GM21825 (cell line): ENCODE measurements around the gene TEX264.
"Not testable (repeated sequence)": the region's sequence is repeated elsewhere in the genome, so short reads cannot be mapped to it uniquely, and the experiment has no call there.

ENCODE experiments used
- ATAC-seq: cut with Tn5 transposase; IDR thresholded peaks from one replicate; pipeline ENCODE4 v1.9.1; 2021; ENCODE audit warnings: mild to moderate bottlenecking, moderate library complexity; ENCODE audit not compliant: unreplicated experiment

Gene TEX264

DNA sequence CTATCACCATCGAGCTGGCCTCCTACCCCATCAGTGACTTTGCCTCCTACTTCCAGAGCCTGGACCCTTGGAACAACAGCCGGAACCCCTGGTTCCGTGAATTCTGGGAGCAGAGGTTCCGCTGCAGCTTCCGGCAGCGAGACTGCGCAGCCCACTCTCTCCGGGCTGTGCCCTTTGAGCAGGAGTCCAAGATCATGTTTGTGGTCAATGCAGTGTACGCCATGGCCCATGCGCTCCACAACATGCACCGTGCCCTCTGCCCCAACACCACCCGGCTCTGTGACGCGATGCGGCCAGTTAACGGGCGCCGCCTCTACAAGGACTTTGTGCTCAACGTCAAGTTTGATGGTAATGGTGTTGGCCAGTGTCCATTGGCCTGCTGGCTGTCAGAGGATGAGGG lies 41.9 kb downstream of the TEX264 start:
- no peak for ATAC-seq

DNA sequence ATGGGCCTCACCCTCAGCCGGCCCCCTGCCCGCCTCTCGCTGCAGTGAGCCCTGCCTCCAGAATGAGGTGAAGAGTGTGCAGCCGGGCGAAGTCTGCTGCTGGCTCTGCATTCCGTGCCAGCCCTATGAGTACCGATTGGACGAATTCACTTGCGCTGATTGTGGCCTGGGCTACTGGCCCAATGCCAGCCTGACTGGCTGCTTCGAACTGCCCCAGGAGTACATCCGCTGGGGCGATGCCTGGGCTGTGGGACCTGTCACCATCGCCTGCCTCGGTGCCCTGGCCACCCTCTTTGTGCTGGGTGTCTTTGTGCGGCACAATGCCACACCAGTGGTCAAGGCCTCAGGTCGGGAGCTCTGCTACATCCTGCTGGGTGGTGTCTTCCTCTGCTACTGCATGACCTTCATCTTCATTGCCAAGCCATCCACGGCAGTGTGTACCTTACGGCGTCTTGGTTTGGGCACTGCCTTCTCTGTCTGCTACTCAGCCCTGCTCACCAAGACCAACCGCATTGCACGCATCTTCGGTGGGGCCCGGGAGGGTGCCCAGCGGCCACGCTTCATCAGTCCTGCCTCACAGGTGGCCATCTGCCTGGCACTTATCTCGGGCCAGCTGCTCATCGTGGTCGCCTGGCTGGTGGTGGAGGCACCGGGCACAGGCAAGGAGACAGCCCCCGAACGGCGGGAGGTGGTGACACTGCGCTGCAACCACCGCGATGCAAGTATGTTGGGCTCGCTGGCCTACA lies 44.4 kb downstream of the TEX264 start:
- ATAC-seq = no peak

DNA sequence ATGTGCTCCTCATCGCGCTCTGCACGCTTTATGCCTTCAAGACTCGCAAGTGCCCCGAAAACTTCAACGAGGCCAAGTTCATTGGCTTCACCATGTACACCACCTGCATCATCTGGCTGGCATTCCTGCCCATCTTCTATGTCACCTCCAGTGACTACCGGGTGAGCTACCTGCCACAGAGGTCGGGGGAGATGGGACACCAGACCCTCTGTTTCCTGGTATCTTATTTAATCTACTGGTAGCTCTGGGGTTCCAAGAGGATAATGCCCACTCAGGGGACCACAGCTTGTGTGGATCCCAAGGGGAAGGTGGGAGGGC lies 44.9 kb downstream of the TEX264 start:
- no peak for ATAC-seq

DNA sequence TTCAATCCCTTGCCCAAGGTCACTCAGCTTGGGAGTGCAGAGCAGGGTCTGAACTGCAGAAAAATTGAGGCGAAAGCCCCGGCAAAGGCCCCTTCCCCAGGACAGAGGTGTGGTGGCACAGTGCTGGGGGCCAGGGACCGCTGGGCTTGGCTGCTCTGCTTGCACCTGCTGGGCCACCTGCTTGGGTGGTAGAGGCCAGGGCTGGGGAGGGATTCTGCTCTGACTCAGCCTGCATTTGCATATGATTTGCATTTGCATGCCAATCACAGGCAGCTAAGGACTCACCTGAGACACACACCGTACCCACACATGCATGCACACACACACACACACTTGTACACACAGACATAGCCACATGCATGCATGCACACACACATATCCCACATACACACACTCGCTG lies 45.8 kb downstream of the TEX264 start:
- ATAC-seq = no peak

DNA sequence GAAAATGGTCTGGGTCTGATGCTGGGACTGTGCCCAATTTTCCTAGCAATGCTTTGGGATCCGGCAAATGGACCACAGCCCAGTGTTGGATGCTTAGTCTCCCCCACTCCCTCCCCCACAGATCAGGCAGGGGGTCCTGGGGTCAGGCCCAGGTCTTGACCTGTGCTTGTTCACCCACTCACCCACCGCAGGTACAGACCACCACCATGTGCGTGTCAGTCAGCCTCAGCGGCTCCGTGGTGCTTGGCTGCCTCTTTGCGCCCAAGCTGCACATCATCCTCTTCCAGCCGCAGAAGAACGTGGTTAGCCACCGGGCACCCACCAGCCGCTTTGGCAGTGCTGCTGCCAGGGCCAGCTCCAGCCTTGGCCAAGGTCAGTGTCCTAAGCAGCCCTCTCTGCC lies 46.4 kb downstream of the TEX264 start:
- ATAC-seq = no peak

DNA sequence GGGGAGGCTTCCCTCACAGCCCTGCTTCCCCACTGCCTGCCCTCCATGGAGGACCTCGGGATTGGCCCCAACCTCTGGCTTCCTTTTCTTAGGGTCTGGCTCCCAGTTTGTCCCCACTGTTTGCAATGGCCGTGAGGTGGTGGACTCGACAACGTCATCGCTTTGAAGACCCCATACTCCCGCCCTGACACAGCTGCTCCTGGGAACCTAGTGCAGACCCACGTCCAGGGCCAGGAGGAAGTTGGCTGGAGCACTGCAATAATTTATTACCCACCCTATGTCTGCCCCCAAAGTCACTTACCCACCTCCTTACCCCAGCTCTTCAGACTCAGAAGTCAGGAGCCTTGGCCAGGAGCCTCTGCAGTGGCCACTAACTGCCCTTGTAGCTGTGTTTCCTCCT lies 46.9 kb downstream of the TEX264 start:
- no peak for ATAC-seq

DNA sequence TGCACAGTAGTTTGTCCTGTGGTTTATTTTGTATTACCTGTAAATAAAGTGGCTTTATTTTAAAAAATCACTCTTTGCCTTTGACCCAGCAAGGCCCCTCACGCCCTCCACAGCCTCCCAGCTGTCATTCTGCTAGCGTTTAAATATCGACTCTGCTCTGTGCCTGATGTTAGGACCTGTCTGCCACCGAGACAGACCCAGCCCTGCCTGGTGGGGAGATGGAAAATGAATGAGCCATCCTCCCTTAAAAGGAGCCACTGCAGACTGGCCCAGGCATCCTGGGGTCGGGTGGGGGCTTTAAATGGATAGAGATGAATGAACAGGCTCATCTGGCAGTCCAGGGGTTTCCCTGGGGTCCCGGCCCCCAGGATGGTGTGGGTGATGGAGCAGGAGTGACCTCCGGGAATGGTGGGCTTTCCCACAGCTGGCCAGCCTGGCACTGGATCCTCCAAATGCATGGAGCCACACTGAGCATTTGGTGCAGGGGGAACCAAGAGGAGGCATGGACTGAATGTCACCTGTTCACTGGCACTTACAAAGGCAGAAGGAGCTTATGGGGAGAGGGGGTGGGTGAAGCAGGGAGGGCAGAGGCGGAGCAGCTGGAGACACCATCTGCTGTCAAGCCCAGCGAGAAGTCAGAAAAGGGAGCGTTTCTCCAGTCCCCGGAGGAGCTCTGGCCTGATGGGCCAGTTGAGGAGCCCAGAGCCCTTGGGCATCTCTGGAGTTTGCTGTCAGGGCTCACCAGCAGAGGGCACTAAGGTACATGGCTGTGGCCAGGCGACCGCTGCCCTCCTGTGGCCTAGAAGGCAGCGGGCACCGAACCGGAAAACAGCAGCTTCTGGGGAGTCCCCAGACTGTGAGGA lies 47.7 kb downstream of the TEX264 start:
- ATAC-seq = peak; percentile 80

DNA sequence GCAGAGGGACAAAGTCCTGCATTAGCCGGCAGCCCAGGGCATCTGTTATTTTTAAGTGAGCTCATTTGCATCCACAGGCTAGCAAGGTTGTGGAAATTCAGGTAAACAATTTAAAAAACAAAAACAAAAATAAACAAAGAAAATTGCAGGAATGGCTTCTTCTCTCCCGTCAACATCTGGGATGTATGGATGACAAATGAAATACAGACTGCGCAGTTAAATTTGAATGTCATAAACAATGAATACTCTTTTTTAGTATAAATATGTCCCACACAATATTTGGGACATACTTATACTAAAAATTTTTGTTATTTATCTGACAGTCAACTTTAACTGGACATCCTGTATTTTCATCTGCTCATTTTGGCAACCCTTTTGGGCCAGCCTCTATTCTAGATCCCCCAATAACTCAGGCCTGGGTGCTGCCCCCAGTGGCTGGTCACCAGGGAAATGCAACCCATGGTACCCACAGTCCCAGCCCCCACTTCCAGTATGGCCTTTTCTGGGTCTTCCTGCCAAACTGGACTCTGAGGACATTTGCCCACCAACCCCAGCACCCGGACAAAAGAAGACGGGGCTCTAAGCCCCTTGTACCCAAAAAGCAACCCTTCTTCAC lies 48.5 kb downstream of the TEX264 start:
- no peak for ATAC-seq

DNA sequence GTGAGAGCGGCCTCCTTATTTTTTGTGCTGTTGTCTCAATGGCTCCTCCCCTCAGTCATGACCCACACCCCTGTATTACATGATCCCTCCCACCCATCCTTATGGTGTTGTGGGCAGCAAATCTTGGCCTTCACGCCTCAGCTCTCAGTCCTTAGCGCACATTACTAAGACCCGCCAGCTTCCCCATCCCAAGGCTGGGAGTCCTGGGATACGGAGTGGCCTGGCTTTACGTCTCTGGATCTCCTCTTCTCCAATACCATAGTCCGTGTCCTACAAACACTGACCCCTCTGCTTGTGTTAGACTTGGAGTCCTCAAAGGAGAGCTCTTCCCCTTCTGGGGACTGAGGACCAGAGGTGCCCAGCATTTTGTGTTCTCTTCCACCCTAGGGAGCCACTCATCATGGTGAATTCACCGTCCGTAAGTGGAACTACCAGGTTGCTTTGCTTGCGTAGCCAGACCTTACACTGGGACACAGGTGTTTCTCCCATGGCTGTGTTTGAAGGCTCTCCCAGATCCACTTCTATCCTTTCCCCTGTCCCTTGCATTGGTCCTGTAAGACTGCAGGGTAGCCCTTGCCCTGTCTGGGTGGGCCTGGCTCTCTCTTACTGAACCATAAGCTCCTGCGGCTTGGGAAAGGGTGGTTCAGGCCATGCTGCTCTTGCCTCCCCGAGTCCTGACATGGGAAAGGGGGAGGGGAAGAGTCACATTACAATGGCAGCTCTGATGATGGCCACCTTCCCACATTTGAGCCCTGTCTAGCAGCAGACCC lies 49.4 kb downstream of the TEX264 start:
- no peak for ATAC-seq

DNA sequence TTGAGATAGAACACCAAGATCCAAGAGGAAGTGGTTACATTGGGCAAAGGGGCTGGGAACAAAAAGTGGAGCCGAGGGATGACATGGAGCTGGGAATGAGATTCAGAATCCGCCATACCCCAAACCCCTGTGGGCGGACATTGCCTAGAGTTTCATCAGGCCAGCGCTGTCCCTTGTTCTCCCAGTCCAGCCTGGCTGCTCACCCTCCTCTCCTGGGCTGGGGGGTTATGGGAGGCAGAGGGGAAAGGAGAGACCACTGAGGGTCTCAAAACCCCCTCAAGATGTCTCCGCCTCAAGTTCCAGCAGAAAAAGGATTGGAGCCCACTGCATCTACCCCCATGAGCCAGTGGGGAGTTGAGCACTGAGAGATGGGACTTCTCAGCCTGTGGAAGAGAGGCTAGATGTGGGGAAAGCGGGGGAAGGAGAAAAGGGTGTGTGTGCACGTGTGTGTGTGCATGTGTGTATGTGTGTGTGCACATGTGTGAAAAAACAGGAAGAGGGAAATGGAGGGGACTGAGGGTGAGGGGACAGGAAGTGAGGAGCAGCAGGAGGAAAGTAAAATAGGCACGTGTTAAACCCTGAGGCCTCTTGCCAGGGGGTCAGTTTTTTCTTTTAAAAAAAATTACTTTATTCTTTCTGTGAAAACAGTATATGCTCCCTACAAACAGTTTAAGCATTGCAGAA lies 50.2 kb downstream of the TEX264 start:
- no peak for ATAC-seq

DNA sequence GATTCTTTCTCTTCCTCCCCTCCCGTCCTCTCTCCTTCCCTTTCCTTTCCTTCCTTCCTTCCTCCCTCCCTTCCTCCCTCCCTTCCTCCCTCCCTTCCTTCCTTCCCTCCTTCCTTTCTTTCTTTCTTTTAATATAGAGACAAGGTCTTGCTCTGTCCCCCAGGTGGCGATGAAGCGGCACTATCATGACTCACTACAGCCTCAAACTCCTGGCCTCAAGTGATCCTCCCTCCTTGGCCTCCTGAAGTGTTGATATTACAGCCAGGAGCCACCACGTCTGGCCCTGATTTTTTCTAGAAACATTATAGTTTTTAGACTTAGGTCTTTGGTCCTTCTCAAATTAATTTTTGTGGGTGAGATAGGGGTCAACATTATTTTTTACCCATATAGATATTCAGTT lies 51.3 kb downstream of the TEX264 start:
- ATAC-seq = no peak

DNA sequence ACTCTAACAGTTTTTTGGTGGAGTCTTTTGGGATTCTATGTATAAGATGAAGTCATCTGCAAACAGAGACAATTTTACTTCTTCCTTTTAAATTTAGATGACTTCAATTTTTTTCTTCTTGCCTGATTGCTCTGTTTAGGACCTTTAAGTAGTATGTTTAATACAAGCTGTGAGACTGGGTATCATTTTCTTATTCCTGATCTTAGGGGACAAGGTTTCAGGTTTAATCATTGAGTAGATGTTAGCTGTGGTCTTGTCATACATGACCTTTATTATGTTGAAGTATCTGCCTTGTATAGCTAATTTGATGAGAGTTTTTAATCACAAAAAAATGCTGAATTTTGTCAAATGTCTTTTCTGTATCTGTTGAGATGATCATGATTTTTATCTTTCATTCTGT lies 56.4 kb downstream of the TEX264 start:
- no peak for ATAC-seq

DNA sequence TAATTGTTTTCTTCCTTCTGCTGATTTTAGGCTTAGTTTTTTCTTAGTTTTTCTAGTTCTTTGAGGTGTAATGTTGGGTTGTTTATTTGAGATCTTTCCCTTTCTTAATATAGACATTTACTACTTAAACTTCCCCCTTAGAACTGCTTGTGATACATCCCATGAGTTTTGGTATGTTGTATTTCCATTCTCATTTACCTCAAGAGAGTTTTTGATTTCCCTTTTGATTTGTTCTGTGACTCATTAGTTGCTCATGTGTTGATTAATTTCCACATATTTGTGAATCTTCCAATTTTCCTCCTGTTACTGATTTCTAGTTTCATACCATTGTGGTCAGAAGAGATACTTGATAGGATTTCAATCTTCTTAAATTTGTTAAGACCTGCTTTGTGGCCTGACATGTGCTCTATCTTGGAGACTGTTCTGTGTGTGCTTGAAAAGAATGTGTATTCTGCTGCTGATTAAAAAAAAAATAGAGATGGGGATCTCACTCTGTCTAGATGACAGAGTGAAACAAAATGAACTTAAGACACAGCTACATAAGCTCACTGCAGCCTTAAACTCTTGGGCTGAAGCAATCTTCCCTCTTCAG lies 58.1 kb downstream of the TEX264 start:
- no peak for ATAC-seq

DNA sequence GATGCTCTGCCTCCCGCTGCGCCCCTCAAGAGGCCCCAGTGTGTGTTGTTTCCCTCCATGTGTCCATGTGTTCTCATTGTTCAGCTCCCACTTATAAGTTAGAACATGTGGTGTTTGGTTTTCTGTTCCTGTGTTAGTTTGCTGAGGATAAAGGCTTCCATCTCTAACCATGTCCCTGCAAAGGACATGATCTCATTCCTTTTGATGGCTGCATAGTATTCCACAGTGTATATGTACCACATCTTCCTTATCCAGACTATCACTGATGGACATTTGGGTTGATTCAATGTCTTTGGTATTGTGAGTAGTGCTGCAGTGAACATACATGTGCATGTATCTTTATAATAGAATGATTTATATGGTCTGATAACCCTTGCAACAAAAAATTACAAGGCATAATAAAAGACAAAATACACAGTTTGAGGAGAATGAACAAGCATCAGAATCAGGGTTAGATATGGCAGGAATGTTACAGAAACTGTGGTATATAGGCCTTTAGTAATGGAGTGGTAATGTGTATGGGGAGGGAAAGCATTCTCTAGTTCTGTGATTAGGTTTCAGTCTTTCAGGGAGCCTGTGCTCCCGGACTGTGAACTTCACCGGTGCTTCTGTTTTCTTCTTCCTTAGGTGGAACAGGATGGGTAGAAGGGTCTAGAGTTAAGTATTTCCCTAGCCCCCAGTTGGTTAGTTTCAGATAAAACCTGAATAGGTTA lies 63.0 kb downstream of the TEX264 start:
- ATAC-seq = no peak

DNA sequence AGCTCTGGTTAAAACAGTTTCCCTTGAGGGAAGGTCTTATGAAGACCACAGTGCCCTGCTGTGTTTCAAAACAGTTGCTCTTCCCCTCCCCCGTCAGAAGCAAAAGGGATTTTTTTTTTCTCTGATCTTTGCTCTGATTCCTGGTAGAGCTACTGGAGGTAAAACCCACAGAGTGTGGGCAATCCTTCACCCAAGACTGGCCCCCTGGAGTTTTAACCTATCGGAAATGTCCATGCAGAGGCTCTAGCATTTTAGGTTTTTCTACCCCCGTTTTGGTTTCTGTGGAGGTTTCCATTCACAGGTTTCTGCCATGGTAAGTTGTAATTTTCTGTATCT lies 63.5 kb downstream of the TEX264 start:
- ATAC-seq = no peak

DNA sequence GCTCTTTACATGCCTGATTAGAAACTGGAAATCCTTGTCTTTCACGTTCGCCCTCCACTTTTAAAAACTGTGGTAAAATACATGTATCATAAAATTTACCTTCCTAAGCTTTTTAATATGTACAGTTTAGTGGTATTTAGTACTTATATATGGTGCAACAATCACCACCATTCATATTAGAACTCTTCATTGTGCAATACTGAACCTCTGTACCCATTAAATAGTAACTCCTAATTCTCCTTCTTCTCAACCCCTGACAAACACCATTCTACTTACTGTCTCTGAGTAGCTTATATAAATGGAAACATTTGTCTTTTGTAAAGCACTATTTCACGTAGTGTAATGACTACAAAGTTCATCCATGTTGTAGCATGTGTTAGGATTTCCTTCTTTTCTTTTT lies 64.0 kb downstream of the TEX264 start:
- ATAC-seq = no peak

DNA sequence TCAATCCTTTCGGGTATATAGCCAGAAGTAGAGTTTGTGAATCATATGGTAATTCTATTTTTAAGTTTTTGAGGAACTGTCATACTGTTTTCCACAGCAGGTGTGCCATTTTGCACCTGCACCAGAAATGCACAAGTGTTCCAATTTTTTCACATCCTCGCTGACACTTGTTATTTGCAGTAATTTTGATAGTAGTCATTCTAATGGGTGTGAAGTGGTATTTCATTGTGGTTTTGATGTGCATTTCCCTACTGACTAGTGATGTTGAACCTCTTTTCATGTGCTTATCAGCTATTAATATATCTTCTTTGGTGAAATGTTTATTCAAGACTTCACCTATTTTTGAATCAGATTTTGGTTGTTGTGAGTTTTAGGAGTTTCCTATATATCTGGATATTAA lies 64.9 kb downstream of the TEX264 start:
- no peak for ATAC-seq

DNA sequence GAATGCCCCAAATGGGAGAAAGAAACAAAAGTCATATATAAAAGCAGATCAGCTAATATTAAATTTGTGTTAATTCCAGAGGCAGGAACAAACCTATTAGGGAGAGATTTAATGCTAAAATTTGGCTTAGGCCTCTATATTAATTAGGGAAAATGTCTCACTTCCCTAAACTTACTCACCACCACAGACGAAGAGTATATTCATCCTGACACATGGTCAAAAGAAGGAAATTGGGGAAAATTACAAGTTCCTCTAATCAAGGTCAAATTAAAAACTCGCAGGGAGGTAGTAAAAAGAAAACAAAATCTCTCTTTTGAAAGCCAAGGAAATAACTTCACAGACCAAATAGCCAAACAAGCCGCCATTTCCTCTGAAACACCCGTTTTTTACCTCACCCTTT lies 68.1 kb downstream of the TEX264 start:
- no peak for ATAC-seq

DNA sequence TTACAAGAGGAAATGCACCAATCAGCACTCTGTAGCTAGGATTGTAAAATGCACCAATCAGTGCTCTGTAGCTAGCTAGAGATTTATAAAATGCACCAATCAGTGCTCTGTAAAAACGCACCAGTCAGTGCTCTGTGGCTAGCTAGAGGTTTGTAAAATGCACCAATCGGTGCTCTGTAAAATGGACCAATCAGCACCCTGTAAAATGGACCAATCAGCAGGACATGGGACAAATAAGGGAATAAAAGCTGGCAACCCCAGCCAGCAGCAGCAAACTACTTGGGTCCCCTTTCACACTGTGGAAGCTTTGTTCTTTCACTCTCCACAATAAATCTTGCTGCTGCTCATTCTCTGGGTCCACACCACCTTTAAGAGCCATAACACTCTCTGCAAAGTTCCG lies 71.3 kb downstream of the TEX264 start:
- ATAC-seq = not testable (repeated sequence)

DNA sequence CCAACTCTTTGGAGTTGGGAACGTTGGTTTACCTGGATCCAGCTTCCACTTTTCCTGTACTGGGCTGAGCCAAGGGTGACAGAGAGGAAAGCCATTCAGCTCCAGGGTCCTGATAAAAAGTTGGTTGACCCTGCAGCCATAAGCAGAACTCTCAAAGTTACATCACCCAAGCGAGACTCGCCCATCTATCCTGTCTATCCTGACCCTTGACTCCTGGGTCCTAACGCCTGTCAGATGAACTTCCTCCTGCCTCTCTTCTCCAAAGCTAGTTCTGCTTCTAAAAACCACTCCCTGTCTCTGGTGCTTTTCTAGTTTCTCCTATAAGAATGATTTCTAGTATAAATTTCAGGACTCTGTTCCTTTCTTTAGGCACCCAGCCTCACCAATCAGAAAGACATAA lies 71.9 kb downstream of the TEX264 start:
- not testable (repeated sequence) for ATAC-seq
